Spleen (tissue), 11 donors: ENCODE results near the gene TSSK2. TPM values are rescaled to one million over a fixed set of nuclear protein-coding genes. Genes with fewer than 3 reads are reported as not detected.

ENCODE experiments used
- DNase-seq: peaks from one replicate; pipeline ENCODE4 v3.0.0-alpha.2; 2020
- H3K27ac ChIP-seq, 8 donors: fragments of 200-600 bp; sonication (generic) in 7 of 8; 1 replicate in 4 of 8; 2 replicates in 4 of 8; pipeline versions ENCODE4 v1.5.0 to v1.8.0; 2016 to 2021; ENCODE audit warnings: inconsistent platforms in 4 of 8, mild to moderate bottlenecking in 4 of 8, moderate library complexity in 1 of 8
- H3K27me3 ChIP-seq, 7 donors: fragments of 200-600 bp; sonication (generic) in 6 of 7; replicated peaks in 1 of 7; 1 replicate in 4 of 7; 2 replicates in 3 of 7; pipeline versions ENCODE4 v1.5.0 to v1.8.0; 2016 to 2021; ENCODE audit warnings: inconsistent platforms in 3 of 7, mild to moderate bottlenecking in 1 of 7
- H3K36me3 ChIP-seq, 6 donors: fragments of 200-600 bp; sonication (generic) in 5 of 6; 1 replicate in 4 of 6; 2 replicates in 2 of 6; pipeline versions ENCODE4 v1.5.0 to v1.8.0; 2016 to 2021; ENCODE audit warnings: inconsistent platforms in 2 of 6
- H3K4me1 ChIP-seq, 6 donors: fragments of 200-600 bp; sonication (generic) in 5 of 6; 1 replicate in 3 of 6; 2 replicates in 3 of 6; pipeline versions ENCODE4 v1.5.0 to v1.8.0; 2016 to 2021; ENCODE audit warnings: inconsistent platforms in 3 of 6
- H3K4me3 ChIP-seq, 8 donors: fragments of 200-600 bp; sonication (generic) in 7 of 8; 1 replicate in 4 of 8; 2 replicates in 4 of 8; pipeline versions ENCODE4 v1.5.0 to v1.8.0; 2016 to 2021; ENCODE audit warnings: inconsistent platforms in 4 of 8, mild to moderate bottlenecking in 4 of 8, moderate library complexity in 2 of 8
- H3K9me3 ChIP-seq, 8 donors: fragments of 200-600 bp; sonication (generic) in 7 of 8; 1 replicate in 4 of 8; 2 replicates in 4 of 8; pipeline versions ENCODE4 v1.5.0 to v1.8.0; 2016 to 2021; ENCODE audit warnings: inconsistent platforms in 4 of 8
- POLR2A ChIP-seq, 3 donors: fragments of 450-650 bp; IDR thresholded peaks; one replicate each; pipeline ENCODE4 v1.5.1; 2017; ENCODE audit warnings: antibody characterized with exemption in 3 of 3, mild to moderate bottlenecking in 1 of 3
- POLR2AphosphoS5 ChIP-seq, 3 donors: sonication (generic); formaldehyde crosslinking; IDR thresholded peaks; one replicate each; pipeline ENCODE4 v1.5.1; 2017; ENCODE audit warnings: antibody characterized with exemption in 3 of 3
- WGBS, 5 donors: extraction: QIAGEN DNeasy Blood & Tissue Kit in 3 of 5; methylation state at CpG; one replicate each; pipeline versions ENCODE4 v1.1.5 to v1.1.7; 2013 to 2018; 5-methylcytosine and 5-hydroxymethylcytosine counted together
- intact Hi-C: fragments of 100-400 bp; cut with DNase I; formaldehyde crosslinking; loops from one replicate; pipeline ENCODE4 v1.15.0; 2023; ENCODE audit warnings: low total_unique reads
- polyA plus RNA-seq, 3 donors: library from polyadenylated mRNA; stranded (reverse); fragments of 200-250 nt; gene quantifications; one replicate each; pipeline ENCODE4 v1.2.1, GENCODE V29; 2013
- total RNA-seq, 7 donors: library from RNA; depleted of rRNA in 3 of 7; stranded (reverse); fragments of >200 nt in 3 of 7; fragmentation: NEBNext Ultra II Directional in 4 of 7; extraction: Animal tissue kit (Norgen Biotek cat#: 25700) in 4 of 7; gene quantifications; one replicate each; pipeline versions ENCODE4 v1.1.0 to v1.2.1, GENCODE V29; 2016 to 2021
- TF ChIP-seq, protein P1 (sequence below), 11 experiments: fragments of 200-600 bp in 7 of 11; fragments of 450-650 bp in 4 of 11; sonication (generic) in 4 of 11; IDR thresholded peaks in 8 of 11; conservative IDR thresholded peaks in 3 of 11; 1 replicate in 7 of 11; 2 replicates in 4 of 11; pipeline versions ENCODE4 v1.4.0 to v1.8.0; 2016 to 2021; ENCODE audit warnings: antibody characterized with exemption in 11 of 11, inconsistent platforms in 4 of 11, mild to moderate bottlenecking in 1 of 11
- donor health status: healthy with polysubstance abuse.
- donor health status: DM: no; HTN: no; CAD: no; lungs with moderate emphysema.
- donor health status: DM: no; HTN: no; CAD: no.
- donor health status: Bipolar disorder and iron deficiency.
- donor health status: healthy.
- donor health status: DM: no; HTN: no; CAD: no.
- donor health status: DM: yes; HTN: yes; CAD: no.

The TSSK2 gene
- total and polyA plus RNA-seq, 10 donors = 0.03 to 0.06 TPM; not detected in 8

DNA sequence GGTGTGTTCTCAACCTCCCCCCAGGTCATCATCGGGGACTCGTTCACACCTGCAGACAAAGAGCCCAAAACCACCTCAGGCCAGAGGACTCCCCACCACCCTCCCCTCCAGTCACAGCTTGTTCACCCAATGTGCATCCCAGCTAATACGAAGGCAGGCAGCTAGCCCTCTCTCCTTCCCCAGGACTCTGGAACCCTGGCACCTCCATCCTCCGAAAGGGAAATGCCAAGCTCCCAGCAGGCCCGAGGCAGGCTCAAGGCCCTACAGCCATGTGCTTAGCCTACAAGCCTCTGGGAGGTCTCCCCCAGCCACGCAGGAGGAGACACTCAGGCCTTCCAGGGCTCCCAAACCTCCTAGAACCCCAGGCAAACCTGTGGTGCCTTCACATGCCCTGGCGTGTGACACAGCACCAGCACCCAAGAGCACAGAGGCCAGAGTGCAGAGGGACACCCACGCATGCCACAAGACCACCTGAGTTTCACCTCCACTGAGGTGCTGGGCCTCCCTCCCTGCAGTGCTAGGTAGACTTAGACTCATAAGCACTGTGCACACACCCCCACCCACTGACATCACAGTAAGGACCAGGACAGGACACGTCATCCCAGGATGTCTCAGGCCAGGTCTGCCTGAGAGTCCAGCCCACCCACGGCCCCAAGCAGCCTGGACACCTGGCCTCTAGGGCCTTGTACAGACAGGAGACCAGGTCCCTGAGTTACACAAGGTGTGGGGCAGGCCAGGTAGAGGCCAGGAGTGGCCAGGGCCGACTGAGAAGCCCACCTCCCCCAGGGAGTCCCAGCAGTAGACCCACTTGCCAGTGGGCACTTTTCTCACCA is 6.5 kb downstream of the TSSK2 start:
- Histone ChIP-seq H3K36me3 (peaks cover 0 to 100% (median 99%) of the 10 kb centered on the region in 6 donors), H3K9me3 (no peaks in the 10 kb centered on the region), H3K27me3 (no peaks in the 10 kb centered on the region), H3K27ac (no peak overlapping the region), H3K4me1 (peaks cover 0 to 4% (median 1%) of the 10 kb centered on the region in 6 donors), H3K4me3 (no peak overlapping the region)
- intact Hi-C loops = no loop called here
- peak; percentile 60 for DNase-seq
- 89 to 97% (median 93%) methylated on average over 5 to 11 of the region's 11 CpGs for WGBS, 5 donors
- TF ChIP-seq, protein P1, sequence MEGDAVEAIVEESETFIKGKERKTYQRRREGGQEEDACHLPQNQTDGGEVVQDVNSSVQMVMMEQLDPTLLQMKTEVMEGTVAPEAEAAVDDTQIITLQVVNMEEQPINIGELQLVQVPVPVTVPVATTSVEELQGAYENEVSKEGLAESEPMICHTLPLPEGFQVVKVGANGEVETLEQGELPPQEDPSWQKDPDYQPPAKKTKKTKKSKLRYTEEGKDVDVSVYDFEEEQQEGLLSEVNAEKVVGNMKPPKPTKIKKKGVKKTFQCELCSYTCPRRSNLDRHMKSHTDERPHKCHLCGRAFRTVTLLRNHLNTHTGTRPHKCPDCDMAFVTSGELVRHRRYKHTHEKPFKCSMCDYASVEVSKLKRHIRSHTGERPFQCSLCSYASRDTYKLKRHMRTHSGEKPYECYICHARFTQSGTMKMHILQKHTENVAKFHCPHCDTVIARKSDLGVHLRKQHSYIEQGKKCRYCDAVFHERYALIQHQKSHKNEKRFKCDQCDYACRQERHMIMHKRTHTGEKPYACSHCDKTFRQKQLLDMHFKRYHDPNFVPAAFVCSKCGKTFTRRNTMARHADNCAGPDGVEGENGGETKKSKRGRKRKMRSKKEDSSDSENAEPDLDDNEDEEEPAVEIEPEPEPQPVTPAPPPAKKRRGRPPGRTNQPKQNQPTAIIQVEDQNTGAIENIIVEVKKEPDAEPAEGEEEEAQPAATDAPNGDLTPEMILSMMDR (IDR thresholded peaks at IDR 0.05 in 8 of 11, conservative IDR thresholded peaks at IDR 0.05 in 3 of 11) = no peak
- no peak for TF ChIP-seq POLR2A (IDR thresholded peaks at IDR 0.05)
- no peak for TF ChIP-seq POLR2AphosphoS5 (IDR thresholded peaks at IDR 0.05)

DNA sequence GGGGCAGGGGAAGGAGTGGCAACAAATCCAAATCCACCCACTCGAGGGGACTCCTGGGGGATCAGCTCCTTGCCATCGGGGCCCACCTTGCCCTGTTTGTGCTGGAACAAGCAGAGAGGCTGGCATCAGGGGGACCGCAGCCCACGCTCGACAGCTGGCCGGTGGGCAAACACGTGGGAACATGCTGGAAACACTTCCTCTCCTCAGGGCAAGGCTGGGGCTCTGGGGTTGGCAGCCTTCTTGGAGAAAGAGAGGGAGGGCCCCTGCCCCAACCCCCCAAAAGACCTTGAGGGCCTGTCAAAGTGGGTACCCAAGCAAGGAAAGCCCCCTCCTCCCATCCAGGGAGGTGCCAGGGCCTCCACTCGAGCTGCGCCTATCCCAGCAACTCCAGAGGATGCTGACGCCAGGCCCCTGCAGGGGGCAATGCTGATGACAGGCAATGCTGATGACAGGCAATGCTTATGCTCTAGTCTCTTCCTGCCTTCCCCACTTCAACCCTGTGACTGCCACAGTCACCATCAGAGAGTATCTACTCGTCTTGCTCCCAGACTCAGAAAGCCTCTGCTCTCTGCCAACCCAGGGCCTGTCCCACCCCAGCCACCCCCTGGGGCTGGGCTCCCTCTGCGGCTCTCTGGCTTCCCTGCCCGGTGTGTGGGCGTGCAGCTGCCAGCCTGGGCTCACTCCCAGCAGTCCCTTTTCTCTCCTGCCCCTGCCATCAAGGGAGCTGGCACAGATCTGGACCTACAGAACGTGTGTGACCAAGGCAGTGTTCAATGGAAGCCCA is 7.3 kb downstream of the TSSK2 start:
- 89 to 96% (median 94%) methylated on average over 12 to 15 of the region's 15 CpGs for WGBS, 5 donors
- DNase-seq = peak; percentile 55
- TF ChIP-seq POLR2AphosphoS5 (IDR thresholded peaks at IDR 0.05) (peak in 1 of 3 donors; percentile 18), POLR2A (IDR thresholded peaks at IDR 0.05) (no peak)
- TF ChIP-seq, protein P1 (IDR thresholded peaks at IDR 0.05 in 8 of 11, conservative IDR thresholded peaks at IDR 0.05 in 3 of 11) = no peak
- intact Hi-C loops = no loop called here
- Histone ChIP-seq H3K9me3 (no peaks in the 10 kb centered on the region), H3K27ac (no peak overlapping the region), H3K36me3 (peaks cover 0 to 95% (median 93%) of the 10 kb centered on the region in 6 donors), H3K27me3 (no peaks in the 10 kb centered on the region), H3K4me1 (peaks cover 3 to 12% (median 9%) of the 10 kb centered on the region in 6 donors), H3K4me3 (no peak overlapping the region)

DNA sequence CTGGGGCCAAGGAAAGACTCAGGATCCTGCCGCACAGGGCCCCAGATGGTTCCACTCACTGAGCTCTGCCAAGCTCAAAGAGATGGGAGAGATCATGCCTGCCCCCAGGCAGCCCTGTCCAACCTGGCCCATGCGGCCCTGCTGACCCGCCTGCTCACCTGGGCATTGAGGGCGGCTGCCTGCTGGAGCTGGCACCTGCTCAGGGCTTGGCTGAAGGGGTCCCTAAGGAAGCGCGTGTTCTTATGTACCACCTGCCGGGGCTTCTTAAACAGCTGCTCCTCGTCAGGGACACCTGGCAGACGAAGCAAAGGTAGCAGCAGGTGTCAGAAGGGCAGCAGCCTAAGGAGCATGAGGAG is 7.9 kb downstream of the TSSK2 start:
- WGBS, 5 donors = 94 to 97% (median 95%) methylated on average over 8 to 9 of the region's 9 CpGs
- Histone ChIP-seq H3K27ac (no peak overlapping the region), H3K4me1 (peaks cover 8 to 18% (median 15%) of the 10 kb centered on the region in 6 donors), H3K9me3 (no peaks in the 10 kb centered on the region), H3K27me3 (no peaks in the 10 kb centered on the region), H3K36me3 (peaks cover 0 to 89% (median 88%) of the 10 kb centered on the region in 6 donors), H3K4me3 (no peak overlapping the region)
- intact Hi-C loops = no loop called here
- TF ChIP-seq, protein P1 (IDR thresholded peaks at IDR 0.05 in 8 of 11, conservative IDR thresholded peaks at IDR 0.05 in 3 of 11) = no peak
- TF ChIP-seq POLR2AphosphoS5 (IDR thresholded peaks at IDR 0.05) (peak in 1 of 3 donors; percentile 5), POLR2A (IDR thresholded peaks at IDR 0.05) (no peak)
- DNase-seq = peak; percentile 55
